Fibroblast of skin of abdomen (primary cell): ENCODE data around the gene ANGPT4.
"Not testable (repeated sequence)": the region's sequence is repeated elsewhere in the genome, so short reads cannot be mapped to it uniquely, and the experiment has no call there.

Experiments
- DNase-seq: peaks from one replicate; pipeline ENCODE4 v3.0.0-alpha.2; 2013

The ANGPT4 gene

GRCh38 chr20:872855-873520, 43.1 kb downstream of the ANGPT4 start:
- DNase-seq, result no peak

- no peak for DNase-seq
Measured at GRCh38 chr20:871948-872347, 44.2 kb downstream of the ANGPT4 start.

DNA sequence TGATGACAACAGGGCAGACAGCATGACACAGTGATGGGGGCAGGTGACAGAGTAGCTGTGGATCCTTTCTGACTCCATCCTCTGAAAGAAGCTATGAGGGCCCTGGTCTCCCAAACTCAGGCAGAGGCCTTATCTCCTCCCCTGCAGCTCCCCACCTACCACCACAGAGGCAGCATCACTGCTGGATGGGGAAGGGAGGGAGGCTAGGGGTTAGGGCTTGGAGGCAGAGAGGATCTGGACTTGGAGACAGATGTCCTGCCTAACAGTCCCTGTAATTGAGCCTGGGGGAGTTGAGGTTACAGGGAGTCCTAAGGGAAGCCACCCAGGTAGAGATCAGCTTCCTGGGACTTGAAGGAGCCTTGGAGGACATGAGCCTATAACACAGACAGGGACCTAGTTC, 44.7 kb downstream of the ANGPT4 start:
- no peak for DNase-seq

DNA sequence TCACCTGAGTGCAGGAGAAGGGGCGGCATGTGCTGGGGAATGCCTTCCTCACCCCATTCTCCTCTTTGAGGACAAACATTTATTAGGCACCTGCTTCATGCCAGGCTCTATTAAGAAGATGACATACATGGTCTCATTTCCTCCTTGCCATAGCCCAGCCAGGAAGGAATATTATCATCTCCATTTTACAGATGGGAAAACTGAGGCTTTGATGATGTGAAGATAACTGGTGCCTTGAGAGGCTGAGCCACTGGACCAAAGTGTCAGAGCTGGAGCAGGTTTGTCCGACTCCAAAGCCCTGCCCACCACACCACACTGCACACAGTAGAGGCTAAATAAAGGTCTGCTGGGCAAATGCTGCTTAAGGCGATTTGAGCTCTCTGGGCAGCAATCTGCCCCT, 45.4 kb downstream of the ANGPT4 start:
- no peak for DNase-seq

GRCh38 chr20:869606-870005, 46.5 kb downstream of the ANGPT4 start:
- DNase-seq, result no peak

DNA sequence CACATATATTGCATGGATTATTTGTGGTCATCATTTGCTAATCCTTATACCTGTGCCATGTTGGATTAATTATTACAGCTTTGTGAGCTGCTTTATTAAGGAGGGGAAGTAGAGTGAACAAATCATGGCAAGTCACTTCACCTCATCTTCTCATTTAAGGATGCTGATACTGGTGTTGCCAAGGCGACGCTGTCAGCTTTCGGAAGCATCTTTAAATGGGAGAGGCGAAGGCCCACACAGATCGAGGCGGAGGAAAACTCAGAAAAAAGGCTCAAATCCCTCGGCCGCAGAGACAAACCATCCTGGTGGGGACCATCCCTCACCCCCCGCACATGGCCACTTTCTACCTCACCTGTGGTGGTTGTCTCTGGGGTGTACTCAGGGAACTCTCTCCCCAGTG, 47.9 kb downstream of the ANGPT4 start:
- DNase-seq, result no peak

GRCh38 chr20:865440-865839, 50.7 kb downstream of the ANGPT4 start:
- no peak for DNase-seq

GRCh38 chr20:860891-861290, 55.2 kb downstream of the ANGPT4 start:
- DNase-seq, result no peak

DNA sequence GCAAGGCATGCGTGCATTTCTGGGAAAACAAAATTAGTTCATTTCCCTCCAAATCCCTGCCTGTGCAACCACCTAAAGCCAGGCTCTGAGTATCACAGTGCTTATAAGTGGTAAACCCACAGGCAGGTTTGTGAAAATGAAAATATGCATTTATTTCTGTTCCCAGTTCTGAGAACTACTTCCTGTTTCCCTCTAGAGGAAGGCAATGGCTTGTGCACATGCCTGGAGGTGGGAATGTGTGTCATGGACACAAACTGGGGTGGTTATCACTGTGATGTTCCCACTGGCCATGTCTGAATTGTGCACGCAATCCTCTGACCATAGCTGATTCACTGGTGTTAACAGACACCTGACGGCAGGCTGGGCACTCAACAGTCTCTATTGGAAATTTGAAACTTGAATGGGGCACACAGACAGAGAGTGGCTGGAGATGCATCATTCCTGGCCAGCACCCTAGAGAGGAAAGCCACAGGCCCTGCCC, 56.3 kb downstream of the ANGPT4 start:
- no peak for DNase-seq

GRCh38 chr20:858011-858410, 58.1 kb downstream of the ANGPT4 start:
- DNase-seq, result no peak

DNA sequence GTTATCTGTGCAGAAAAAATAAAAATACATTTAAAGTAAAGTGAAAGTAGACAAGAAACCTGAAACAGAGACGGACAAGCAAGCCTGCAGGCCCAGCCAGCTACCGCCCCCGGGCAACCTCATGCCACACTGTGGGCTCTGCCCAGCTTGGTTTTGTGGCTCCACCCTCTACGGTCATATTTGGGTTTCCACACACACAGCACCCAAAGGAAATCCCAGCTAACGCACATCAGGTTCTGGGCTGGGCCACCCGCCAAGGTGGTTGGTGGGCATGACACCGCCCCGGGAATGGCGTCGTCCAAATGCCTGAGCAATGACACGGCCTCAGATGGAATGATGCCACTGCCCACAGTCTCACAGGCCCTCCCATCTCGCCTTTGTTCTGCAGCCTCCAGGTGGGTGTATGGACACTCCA, 59.8 kb downstream of the ANGPT4 start:
- peak; percentile 54 for DNase-seq

DNA sequence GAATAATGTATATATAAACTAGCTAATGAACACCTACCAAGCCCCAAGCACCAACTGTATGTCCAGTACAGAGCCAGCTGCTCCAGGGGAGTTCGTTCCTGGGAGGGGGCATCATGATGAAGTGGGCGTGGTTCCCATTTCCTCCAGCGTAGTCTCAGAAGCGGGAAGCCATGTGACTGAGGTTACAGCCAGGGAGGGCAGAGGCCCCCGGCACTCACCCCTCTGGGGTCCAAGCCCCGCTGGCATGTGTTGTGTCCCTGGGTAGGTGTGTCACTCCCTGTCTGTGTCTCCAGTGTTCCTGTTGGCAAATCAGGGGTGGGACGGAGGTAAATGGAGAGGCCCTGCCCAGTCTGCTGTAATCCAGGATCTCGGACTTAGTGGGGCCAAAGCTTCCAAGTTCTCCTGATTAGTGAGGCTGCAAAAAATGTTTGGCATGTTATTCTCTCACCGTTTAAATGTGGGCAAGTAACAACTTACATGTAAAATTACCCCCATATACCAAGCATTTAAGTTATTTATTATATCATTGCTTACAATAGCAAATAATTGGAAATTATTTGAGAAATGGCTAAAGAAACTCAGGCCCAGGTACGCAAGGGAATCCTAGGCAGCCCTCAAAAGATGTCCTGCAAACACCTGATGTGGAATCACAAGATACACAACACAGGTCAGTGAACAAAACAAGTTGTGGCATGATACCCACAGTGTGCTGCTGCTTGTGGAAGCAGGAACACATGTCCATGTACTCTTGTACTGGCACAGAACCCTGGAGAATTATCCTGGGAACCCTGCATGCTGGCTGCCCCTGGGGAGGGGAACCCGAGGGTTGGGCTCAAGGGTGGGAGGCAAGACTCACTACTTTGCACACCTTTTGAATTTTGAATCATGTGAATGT, 60.4 kb downstream of the ANGPT4 start:
- DNase-seq, result no peak

DNA sequence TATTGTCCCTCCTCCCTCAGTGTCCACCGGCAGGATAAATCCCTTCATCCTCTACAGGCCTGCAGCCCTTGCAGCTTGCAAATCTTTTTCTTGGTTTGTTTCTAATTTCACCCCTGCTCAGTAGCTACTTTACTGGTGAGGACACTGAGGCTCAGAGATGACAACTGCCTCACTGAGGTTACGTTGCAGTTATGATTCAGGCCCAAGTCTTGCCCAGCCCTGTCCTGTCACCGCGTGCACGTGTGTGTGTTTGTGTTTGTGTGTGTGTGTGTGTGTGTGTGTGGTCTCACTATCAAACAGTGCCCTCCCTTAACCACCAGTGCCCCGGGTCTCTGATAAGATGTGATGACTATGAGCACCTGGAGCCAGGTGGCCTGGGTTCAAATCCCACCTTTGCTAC, 61.5 kb downstream of the ANGPT4 start:
- no peak for DNase-seq

GRCh38 chr20:853406-853996, 62.6 kb downstream of the ANGPT4 start:
- DNase-seq, result no peak

- DNase-seq, result not testable (repeated sequence)
Measured at GRCh38 chr20:848731-849130, 67.4 kb downstream of the ANGPT4 start.

- no peak for DNase-seq
Measured at GRCh38 chr20:848193-848592, 67.9 kb downstream of the ANGPT4 start.

GRCh38 chr20:846894-847278, 69.2 kb downstream of the ANGPT4 start:
- DNase-seq, result no peak

DNA sequence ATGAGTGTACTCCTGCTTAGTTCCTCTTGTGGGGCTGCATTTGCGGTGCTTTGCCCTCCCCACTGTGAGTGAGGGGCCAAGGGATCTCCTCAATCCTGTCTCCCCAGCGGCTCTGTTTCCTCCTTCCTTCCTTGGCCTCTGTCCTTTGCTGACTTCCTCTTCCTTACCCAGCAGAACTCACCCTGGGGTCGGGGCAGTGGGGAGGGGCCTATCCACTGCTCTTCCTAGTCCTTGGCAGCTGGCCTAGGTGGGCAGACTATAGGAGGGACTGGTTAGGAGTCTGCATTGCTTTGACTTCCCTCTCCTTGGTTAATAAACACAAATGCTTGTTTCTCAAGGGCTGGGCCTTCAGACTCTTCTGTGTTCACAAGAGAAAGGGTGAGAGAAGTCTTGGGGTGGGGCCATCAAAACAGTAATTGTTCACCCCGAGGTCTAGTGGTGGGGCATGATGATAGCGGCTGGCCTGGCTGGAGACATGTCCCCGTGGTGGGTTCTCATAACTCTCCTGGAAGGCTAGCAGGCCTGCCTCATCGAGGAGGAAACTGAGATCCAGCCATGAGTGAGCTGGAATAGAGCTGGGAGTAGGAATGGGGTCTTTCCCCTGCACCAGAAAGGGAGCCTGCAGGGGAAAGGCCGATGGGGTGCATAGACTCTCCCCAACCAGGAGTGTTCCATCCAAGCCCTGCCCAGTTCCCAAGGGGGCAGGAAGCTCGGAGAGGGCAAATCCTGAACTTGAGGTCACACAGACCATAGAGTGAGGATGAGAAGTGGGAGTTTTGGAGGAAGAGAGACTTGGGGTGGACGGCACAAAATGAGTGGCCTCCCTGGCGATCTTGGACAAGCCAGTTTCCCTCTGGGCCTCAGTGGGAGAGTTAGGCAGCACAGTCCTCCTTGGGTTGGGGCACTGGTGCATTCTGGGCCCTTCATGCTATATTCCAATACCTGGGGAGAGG, 69.9 kb downstream of the ANGPT4 start:
- DNase-seq, result no peak

DNA sequence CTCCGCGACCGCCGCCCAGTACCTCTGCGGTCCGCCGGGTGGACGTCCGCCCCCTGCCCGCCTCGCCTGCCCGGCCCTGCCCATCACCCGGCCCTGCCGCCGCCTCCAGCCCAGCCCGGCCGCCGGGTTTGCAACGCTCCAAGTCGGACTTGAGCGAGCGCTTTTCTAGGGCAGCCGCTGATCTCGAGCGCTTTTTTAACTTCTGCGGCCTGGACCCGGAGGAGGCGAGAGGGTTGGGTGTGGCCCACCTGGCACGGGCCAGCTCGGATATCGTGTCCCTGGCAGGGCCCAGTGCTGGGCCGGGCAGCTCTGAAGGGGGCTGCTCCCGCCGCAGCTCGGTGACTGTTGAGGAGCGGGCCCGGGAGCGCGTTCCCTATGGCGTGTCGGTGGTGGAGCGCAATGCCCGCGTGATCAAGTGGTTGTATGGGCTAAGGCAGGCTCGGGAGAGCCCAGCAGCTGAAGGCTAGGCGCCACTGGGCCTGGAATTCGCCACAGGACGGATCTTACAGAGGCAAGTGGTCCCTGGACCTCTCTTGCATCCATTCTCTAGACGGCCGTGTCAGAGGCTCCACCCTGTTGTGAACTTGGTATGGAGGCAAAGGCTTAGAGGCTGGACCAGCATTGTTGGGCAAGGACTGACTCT, 70.8 kb downstream of the ANGPT4 start:
- no peak for DNase-seq

DNA sequence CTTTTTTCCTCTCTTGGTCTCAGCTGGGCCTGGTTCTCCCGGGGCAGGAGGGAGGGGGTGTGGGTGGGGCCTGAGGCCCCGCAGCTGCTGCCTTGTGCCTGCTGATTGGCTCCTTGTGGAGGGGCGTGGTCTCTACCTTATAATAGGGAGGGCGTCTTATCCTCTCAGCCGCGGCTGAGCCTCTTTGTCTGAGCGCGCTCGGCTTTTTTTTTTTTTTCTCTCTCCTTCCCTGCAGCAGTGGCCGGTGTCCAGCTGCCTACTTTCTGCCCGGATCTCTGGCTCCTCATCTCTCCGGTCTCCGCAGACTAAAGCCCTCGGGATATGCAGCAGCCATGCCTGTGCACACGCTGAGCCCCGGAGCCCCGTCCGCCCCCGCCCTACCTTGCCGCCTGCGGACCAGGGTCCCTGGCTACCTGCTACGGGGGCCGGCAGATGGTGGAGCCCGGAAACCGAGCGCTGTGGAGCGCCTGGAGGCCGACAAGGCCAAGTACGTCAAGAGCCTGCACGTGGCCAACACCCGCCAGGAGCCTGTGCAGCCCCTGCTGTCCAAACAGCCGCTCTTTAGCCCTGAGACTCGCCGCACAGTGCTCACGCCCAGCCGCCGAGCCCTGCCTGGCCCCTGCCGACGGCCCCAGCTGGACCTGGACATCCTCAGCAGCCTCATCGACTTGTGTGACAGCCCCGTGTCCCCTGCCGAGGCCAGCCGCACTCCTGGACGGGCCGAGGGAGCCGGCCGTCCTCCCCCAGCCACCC, 71.5 kb downstream of the ANGPT4 start:
- DNase-seq, result peak; percentile 88

DNA sequence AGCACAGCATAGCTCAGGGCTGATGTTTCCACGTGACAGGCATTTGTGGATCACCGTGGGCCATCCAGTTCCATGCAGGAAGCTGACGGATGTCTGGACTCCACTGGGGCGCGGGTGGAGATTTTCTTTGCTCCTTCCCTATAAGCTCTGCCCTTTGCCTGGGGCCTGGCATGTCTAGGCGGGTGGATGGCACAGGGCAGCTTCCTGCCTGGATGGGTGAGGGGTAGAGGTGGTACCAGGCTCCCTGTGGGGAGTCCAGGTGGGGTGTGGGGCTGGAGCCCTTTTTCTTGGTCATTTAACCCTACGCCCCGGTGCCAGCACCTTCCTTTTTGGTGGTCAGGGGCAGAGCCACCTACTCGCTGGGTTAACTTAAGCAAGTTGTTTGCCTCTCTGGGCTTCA, 72.2 kb downstream of the ANGPT4 start:
- no peak for DNase-seq
